SU-DHL-6 (cell line): ENCODE results near the gene STK4.

Experiments used
- CTCF ChIP-seq: fragments of 200-600 bp; sonication (generic); IDR thresholded peaks from one replicate; pipeline ENCODE4 v1.5.1; 2017; ENCODE audit warnings: antibody characterized with exemption, mild to moderate bottlenecking, low read length, moderate library complexity; ENCODE audit not compliant: insufficient read depth, poor library complexity, severe bottlenecking
- EZH2phosphoT487 ChIP-seq: fragments of 200-600 bp; sonication (generic), shearing (Covaris generic); conservative IDR thresholded peaks from 2 replicates; pipeline ENCODE4 v1.6.1; 2018; ENCODE audit warnings: mild to moderate bottlenecking, antibody characterized with exemption, low read length, moderate library complexity, mixed read lengths

- TF ChIP-seq CTCF: no peak
- TF ChIP-seq EZH2phosphoT487: no peak
Measured at GRCh38 chr20:44990957-44991356, 24.6 kb downstream of the STK4 start.
